ENCODE measurements around the gene PDIA6. TPM values are rescaled to one million over a fixed set of nuclear protein-coding genes. Genes with fewer than 3 reads are reported as not detected.
"Not testable (repeated sequence)": the region's sequence is repeated elsewhere in the genome, so short reads cannot be mapped to it uniquely, and the experiment has no call there.

Gene PDIA6
- total RNA-seq, 1 experiment from 2014 or later = 254 TPM

DNA sequence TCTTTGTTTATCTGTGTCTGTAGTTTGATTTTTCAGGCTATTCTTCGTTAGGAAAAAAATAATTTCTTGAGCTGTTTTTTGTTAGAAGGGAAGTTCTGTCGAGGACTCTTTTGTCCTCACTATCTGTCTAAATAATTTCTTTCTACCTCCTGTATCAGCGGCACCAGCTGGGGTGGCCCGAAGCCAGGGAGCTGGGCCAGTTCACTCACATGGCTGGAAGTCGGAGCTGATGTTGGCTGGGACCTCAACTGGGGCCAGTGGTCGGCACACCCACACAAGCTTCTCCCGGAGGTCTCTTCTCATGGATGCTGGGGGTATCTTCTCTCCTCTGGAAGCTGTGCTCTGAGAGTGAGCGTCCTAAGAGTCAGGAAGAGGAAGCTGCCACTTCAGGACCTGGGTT lies 8.0 kb upstream of the PDIA6 start:
- Mint-ChIP-seq H3K4me1 (ENCODE audit: insufficient read depth, unreplicated experiment) (peaks cover 5% of the 10 kb centered on the region), H3K9me3 (ENCODE audit: unreplicated experiment) (no peaks in the 10 kb centered on the region), H3K27me3 (ENCODE audit: insufficient read depth, unreplicated experiment) (peaks cover 64% of the 10 kb centered on the region), H3K36me3 (ENCODE audit: insufficient read depth, unreplicated experiment) (no peaks in the 10 kb centered on the region), H3K27ac (ENCODE audit: low read depth, unreplicated experiment) (no peak overlapping the region), H3K4me3 (ENCODE audit: unreplicated experiment) (no peak overlapping the region)
- intact Hi-C loops (cut with micrococcal nuclease) = no loop called here
- CTCF ChIA-PET = interaction anchor here (1.1 to 1.7 kb wide), 4 partner anchors 11 to 312 kb away, joined by 3 to 7 read pairs (median 6); a partner anchor contains a TSS
- BruUV-seq (replicated peaks) = no TSS peak
- POLR2A ChIA-PET = no interaction called here
- no peak for DNase-seq (ENCODE audit: unreplicated experiment)
- TF ChIP-seq, protein P1, sequence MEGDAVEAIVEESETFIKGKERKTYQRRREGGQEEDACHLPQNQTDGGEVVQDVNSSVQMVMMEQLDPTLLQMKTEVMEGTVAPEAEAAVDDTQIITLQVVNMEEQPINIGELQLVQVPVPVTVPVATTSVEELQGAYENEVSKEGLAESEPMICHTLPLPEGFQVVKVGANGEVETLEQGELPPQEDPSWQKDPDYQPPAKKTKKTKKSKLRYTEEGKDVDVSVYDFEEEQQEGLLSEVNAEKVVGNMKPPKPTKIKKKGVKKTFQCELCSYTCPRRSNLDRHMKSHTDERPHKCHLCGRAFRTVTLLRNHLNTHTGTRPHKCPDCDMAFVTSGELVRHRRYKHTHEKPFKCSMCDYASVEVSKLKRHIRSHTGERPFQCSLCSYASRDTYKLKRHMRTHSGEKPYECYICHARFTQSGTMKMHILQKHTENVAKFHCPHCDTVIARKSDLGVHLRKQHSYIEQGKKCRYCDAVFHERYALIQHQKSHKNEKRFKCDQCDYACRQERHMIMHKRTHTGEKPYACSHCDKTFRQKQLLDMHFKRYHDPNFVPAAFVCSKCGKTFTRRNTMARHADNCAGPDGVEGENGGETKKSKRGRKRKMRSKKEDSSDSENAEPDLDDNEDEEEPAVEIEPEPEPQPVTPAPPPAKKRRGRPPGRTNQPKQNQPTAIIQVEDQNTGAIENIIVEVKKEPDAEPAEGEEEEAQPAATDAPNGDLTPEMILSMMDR (IDR thresholded peaks at IDR 0.05; ENCODE audit: unreplicated experiment) = no peak

DNA sequence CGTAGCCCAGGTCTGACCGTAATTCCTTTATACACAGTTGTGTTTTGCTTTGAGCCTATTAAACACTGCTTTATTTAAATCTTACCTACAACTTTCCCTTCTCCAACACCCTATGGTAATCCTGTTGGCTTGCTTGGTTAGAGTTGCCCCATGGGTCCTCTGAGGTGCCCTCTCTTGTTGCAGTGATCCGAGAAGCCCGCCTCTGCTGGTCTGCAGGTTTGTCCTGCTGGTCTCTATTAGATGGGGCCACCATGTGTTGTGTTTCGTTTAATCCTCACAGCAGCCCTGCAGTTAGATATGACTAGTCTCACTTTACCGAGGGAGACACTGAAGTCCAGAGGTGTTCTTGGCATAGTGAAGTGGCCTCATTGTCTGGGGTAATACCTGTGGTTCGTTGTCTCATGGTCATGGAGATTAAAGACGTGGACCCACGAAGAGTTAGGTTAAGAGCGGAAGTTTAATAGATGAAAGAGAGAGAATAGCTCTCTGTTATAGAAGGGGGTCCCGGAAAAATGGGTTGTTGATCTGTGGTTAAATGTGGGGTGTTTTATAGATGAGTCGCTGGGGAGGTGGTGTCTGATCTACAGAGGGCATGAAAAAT lies 7.2 kb upstream of the PDIA6 start:
- H3K4me3 Mint-ChIP-seq (ENCODE audit: unreplicated experiment) = no peak overlapping the region
- ChIA-PET CTCF (interaction anchor here (1.1 to 1.7 kb wide), 4 partner anchors 12 to 313 kb away, joined by 3 to 7 read pairs (median 6); a partner anchor contains a TSS), POLR2A (no interaction called here)
- TF ChIP-seq, protein P1 (IDR thresholded peaks at IDR 0.05; ENCODE audit: unreplicated experiment) = no peak
- H3K27me3 Mint-ChIP-seq (ENCODE audit: insufficient read depth, unreplicated experiment) = peaks cover 56% of the 10 kb centered on the region
- no peaks in the 10 kb centered on the region for H3K9me3 Mint-ChIP-seq (ENCODE audit: unreplicated experiment)
- DNase-seq (ENCODE audit: unreplicated experiment) = no peak
- BruUV-seq (replicated peaks) = no TSS peak
- H3K4me1 Mint-ChIP-seq (ENCODE audit: insufficient read depth, unreplicated experiment) = peaks cover 5% of the 10 kb centered on the region
- intact Hi-C loops (cut with micrococcal nuclease) = no loop called here
- H3K27ac Mint-ChIP-seq (ENCODE audit: low read depth, unreplicated experiment) = no peak overlapping the region
- no peaks in the 10 kb centered on the region for H3K36me3 Mint-ChIP-seq (ENCODE audit: insufficient read depth, unreplicated experiment)

DNA sequence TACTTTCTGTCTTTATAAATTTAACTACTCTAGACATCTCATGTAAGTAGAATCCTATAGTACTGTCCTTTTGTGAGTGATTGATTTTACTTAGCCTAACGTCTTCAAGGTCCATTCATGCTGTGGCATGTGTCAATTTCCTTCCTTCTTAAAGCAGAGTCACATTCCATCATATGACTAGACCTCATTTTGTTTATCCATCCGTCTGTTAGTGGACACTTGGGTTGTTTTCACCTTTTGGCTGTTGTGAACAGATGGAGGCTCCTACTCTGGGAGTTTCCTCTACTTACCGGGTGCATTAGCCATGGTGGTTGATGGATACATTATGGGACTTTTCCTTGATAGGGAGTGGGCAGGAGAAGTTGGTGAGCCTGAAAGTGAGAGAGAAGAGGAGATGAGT lies 6.4 kb upstream of the PDIA6 start:
- CTCF ChIA-PET = interaction anchor here (0.7 to 1.9 kb wide), 2 partner anchors 17 to 306 kb away, joined by 3 to 6 read pairs; no protein-coding TSS in a partner anchor
- H3K4me3 Mint-ChIP-seq (ENCODE audit: unreplicated experiment) = no peak overlapping the region
- H3K27ac Mint-ChIP-seq (ENCODE audit: low read depth, unreplicated experiment) = no peak overlapping the region
- no peak for DNase-seq (ENCODE audit: unreplicated experiment)
- intact Hi-C loops (cut with micrococcal nuclease) = no loop called here
- no TSS peak for BruUV-seq (replicated peaks)
- TF ChIP-seq, protein P1 (IDR thresholded peaks at IDR 0.05; ENCODE audit: unreplicated experiment) = no peak
- peaks cover 48% of the 10 kb centered on the region for H3K27me3 Mint-ChIP-seq (ENCODE audit: insufficient read depth, unreplicated experiment)
- POLR2A ChIA-PET = no interaction called here
- H3K9me3 Mint-ChIP-seq (ENCODE audit: unreplicated experiment) = no peaks in the 10 kb centered on the region
- peaks cover 5% of the 10 kb centered on the region for H3K4me1 Mint-ChIP-seq (ENCODE audit: insufficient read depth, unreplicated experiment)
- H3K36me3 Mint-ChIP-seq (ENCODE audit: insufficient read depth, unreplicated experiment) = no peaks in the 10 kb centered on the region

DNA sequence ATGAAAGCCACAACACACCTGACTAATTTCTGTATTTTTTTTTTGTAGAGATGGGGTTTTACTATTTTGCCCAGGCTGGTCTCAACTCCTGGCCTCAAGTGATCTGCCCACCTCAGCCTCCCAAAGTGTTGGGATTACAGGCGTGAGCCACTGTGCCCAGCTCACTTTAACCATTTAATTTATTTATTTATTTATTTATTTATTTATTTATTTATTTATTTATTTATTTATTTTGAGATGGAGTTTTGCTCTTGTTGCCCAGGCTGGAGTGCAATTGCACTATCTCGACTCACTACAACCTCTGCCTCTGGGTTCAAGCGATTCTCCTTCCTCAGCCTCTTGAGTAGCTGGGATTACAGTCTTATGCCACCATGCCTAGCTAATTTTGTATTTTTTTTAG lies 5.7 kb upstream of the PDIA6 start:
- intact Hi-C loops (cut with micrococcal nuclease); BruUV-seq (replicated peaks); H3K27ac Mint-ChIP-seq (ENCODE audit: low read depth, unreplicated experiment); H3K4me3 Mint-ChIP-seq (ENCODE audit: unreplicated experiment); DNase-seq (ENCODE audit: unreplicated experiment); H3K9me3 Mint-ChIP-seq (ENCODE audit: unreplicated experiment); H3K36me3 Mint-ChIP-seq (ENCODE audit: insufficient read depth, unreplicated experiment); H3K4me1 Mint-ChIP-seq (ENCODE audit: insufficient read depth, unreplicated experiment): not testable (repeated sequence)
- peaks cover 41% of the 10 kb centered on the region for H3K27me3 Mint-ChIP-seq (ENCODE audit: insufficient read depth, unreplicated experiment)
- ChIA-PET POLR2A (interaction anchor here (0.7 to 0.8 kb wide), 2 partner anchors 46 to 684 kb away, joined by 3 read pairs; no protein-coding TSS in a partner anchor), CTCF (interaction anchor here (0.7 to 5.8 kb wide), 4 partner anchors 13 to 306 kb away, joined by 3 to 28 read pairs (median 4); no protein-coding TSS in a partner anchor)

All from MCF 10A (cell line).